Stimulated activated CD4-positive, alpha-beta T cell treated with anti-CD3 and anti-CD28 coated beads, TNF-alpha, amount 100 ng/mL, for 4 hours (primary cell): ENCODE results near the gene ARMCX1.
"Not testable (repeated sequence)": the region's sequence is repeated elsewhere in the genome, so short reads cannot be mapped to it uniquely, and the experiment has no call there.

Experiments used
- DNase-seq, 3 experiments: peaks; one replicate each; pipeline ENCODE4 v3.0.0-alpha.2; 2020; ENCODE audit warnings: low read depth in 3 of 3

The ARMCX1 gene

DNA sequence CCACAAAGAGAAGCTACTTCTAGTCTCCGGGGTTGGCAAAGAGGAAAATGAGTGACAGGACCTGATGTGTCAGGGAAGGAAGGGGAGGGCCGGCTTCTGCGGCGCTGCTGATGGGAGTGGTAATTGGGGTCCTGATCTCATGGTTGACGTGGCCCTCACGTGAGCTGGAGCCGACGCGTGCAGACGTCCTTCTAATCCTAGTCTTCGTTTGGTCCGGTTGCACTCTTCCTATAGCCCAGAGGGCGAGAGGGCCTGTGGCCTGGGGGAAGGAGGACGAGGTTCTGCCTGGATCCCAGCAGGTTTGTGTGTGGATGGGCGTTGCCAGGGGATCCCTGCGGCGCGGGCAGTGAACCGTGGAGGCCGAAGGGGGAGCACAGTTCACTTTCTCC, at the start of gene ARMCX1:
Gene ARMCX1 (plus strand): TSS at position 186 of the 389 bp plus-strand sequence. CDS start 2,384 bp downstream, outside the sequence.
- DNase-seq, result peak in 1 of 3 experiments; percentile 3

DNA sequence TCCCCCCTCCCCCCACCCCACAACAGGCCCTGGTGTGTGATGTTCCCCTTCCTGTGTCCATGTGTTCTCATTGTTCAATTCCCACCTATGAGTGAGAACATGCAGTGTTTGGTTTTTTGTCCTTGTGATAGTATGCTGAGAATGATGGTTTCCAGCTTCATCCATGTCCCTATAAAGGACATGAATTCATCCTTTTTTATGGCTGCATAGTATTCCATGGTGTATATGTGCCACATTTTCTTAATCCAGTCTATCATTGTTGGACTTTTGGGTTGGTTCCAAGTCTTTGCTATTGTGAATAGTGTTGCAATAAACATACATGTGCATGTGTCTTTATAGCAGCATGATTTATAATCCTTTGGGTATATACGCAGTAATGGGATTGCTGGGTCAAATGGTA, 47.4 kb upstream of the ARMCX1 start:
- not testable (repeated sequence) for DNase-seq

DNA sequence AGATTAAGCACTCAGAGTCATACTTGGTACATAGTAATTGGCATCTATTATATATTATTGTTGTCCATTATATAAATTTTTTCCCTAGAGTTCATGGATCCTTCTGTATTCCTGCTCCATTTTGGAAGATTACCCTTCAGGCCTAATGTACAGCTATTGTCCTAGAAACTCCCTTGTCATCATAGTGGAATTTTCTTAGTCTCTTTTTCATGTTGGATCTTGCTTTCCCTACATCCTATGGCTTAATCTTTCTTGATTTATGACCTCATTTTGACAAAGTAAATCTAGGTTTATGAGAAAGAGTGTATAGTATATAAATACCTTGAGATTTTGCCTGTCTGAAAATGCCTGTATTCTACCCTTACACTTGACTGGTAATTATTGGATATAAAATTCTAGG, 43.0 kb upstream of the ARMCX1 start:
- no peak for DNase-seq

DNA sequence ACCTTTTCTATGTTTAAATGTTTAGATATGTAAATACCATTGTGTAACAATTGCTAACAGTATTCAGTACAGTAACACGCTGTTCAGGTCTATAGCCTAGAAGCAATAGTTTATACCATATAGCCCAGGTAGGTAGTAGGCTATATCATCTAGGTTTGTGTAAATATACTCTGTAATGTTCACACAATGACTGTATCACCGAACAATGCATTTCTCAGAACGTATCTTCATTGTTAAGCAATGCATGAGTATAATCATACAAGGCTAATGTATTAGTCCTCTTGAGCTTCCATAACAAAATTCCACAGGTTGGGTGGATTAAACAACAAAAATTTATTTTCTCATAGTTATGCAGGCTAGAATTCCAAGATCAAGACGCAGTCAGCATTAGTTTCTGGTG, 42.4 kb upstream of the ARMCX1 start:
- no peak for DNase-seq

DNA sequence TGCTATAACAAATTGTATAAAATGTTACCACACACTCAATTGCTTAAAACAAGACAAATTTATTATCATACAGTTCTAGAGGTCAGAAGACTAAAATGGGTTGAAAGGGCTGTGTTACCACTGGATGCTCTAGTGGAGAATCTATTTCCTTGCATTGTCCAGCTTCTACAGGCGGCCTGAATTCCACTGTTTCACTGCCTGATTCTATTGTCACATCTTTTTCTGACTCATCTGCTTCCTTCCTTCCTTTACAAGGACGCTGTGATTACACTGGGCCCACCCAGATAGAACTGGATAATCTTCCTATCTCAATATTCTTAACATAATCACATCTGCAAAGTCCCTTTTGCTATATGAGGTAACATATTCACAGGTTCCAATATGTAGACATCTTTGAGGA, 19.4 kb upstream of the ARMCX1 start:
- no peak for DNase-seq

DNA sequence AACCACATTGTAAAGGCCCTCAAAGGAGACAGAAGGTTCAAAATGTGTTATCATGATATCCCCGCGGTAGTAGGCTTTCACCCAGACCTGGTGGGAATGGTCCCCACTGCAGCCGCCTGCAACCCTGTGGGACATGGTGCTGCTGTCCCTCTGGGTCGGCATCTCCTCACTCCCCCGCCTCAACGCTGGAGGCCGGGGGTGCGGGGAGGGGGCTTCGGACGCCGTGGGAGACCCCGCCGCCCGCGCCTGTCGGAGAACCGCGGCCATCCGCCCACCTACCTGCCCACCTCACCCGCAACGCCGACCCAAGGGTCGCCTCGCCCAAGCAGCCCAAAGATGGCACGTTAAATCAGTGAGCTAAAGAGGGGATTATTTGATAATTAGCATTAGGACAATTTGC, 11.2 kb upstream of the ARMCX1 start:
- no peak for DNase-seq

DNA sequence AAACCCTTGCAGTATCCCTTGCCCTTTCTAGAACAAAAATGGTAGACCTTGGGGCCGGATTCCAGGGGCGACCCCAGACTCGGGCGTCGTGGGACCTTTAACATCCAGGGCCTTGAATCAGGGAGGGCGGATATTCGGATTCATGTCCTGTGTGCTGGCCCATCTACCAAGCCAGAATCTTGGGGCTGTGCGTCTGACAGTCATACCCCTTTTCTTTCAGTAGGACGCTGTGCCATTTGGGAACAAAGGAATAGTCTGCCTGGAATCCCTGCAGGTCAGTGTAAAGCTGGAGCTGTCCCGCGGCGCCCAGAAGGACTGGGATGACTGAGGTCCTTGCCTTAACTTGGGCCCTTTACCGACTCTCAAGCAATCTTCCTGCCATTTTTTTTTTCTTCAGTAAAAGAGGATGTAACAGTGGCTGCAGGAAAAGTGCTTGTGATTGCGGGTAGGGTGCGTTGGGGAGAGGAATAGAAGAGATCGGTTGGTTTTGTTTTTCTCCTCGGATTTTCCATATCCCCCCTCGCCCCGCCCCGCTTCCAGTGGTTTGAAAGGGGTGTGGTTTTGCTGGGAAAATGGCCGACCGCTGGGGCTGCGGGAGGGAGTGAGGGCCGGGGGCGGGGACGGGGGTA, 518 bp downstream of the ARMCX1 start:
- DNase-seq, result no peak

DNA sequence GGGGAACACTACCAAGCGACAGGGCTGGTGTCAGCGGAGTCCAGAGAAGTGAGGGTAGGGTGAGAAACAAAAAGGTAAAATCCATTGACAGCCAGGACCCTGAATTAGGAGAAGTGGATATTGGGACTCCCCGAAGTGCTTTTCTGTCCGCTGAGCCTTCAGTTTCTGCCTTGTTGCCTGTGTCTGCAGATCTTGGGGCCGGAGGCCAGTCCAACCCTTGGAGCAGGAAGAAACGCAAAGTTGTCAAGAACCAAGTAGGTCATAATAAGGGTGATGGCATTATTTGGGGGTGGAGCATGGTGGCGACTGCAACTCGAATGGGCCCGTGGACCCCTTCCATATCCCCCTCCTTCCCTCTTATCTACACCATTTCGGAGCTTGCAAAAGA, 1.0 kb downstream of the ARMCX1 start:
- no peak for DNase-seq

DNA sequence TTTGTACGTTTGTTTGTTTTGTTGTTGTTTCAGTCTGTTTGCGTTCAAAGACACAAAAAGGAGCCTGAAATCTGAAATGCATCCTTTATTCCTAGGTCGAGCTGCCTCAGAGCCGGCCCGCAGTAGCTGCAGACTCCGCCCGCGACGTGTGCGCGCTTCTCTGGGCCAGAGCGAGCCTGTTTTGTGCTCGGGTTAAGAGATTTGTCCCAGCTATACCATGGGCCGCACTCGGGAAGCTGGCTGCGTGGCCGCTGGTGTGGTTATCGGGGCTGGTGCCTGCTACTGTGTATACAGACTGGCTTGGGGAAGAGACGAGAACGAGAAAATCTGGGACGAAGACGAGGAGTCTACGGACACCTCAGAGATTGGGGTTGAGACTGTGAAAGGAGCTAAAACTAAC, 2.4 kb downstream of the ARMCX1 start:
- DNase-seq, result no peak

DNA sequence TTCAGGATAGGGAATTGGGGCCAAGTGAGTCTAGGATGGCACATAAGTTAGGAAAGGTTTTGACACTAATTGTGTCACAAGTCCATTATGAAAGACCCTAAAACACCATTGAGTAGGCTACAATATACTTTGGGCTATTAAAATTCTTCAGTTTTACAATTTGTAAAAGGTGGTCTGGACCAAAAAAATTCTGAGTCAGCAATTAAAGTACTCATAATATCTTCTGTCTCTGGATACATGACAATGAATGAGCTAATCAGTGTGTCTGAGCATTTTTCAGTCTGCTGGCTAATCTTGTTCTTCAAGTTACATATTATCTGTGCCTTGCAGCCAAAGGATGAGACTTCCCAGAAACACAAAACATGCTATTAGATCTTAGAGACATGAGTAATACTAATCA, 14.3 kb downstream of the ARMCX1 start:
- DNase-seq, result no peak

DNA sequence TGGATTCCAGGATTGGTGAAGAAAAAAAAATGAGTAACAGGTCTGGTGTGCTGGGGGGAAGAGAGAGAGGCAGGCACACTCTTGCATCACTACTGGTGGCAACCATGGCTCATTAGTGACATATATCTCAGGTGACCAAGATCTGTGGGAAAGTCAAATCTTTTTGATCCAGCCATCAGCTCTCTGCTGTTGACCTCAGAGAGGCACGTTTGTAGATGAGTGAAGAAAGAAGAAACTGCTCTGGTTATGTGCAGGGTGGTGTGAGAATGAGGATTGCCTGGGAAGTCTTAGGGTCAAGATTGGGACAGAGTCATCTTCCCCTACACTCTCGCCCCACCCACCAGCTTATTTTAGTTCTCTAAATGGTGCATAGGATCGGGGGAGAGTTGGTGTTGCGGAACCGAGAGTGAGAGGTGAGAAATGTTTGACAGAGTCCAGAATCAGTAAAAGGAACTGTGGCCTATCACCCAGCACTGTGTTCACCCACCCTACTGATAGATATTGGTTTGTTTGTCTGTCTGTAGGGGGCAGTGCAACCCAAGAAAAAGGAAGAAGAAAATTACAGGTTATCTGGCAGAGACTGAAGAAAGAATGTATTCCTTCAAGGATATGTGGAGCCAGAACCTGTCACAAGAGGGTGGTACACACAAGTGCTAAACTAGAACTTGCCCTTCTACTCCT, 45.5 kb downstream of the ARMCX1 start:
- DNase-seq, result no peak

DNA sequence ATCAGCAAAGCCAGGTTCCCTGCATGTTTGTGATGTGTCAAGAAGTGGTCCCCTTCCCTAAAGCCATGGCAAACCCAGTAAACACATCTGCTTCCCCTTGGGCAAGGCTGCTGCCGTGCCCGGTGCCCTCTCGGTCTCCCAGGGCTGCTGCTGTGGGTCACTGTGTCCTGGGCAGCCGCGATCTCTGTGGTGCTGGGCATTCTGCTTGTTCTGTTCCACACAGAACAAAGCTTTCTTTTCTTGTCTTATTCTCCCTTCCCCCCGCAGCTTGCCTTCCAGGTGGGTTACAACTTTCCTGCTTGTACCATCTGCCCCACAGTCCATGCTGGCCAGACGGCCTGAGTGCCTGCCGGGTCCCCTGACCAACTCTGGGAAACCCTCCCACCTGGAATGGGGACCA, 49.2 kb downstream of the ARMCX1 start:
- DNase-seq, result not testable (repeated sequence)

DNA sequence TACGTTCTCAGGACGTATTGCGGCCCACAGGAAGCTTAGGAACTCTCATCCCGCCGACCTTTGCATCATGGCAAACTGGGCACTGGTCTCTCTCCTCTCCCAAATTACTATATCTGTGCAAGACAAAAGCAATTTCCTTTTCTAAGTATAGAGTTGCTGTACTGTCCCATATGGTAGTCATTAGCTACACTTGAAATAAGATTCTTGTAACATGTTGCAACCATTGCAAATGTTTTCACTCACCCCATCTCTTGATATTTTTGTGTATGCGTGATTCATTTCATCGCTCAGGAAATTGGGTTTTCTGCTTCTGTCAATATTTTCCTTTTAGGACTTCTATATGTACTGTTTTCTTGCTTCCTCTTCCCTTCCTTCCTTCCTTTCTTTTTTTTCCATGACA, 51.7 kb downstream of the ARMCX1 start:
- no peak for DNase-seq
